ENCODE data around the gene LRRC18.

Gene LRRC18

GRCh38 chr10:48939790-48940325 lies at the start of gene LRRC18:
Gene LRRC18 (minus strand): TSS chr10:48939840. CDS start chr10:48914155, 25,685 bp downstream.
- DNase-seq = no peak

- no peak for DNase-seq
Observed at GRCh38 chr10:48985621-48986158, 46.0 kb upstream of the LRRC18 start.

- no peak for DNase-seq
Observed at GRCh38 chr10:48983648-48984351, 44.2 kb upstream of the LRRC18 start.

- DNase-seq = no peak
Observed at GRCh38 chr10:48982584-48982983, 42.9 kb upstream of the LRRC18 start.

GRCh38 chr10:48981310-48981907 lies 41.8 kb upstream of the LRRC18 start:
- DNase-seq = peak; percentile 13

- DNase-seq = no peak
Observed at GRCh38 chr10:48978318-48978717, 38.7 kb upstream of the LRRC18 start.

- no peak for DNase-seq
Observed at GRCh38 chr10:48976196-48976595, 36.6 kb upstream of the LRRC18 start.

GRCh38 chr10:48974510-48975156 lies 35.0 kb upstream of the LRRC18 start:
- DNase-seq = no peak

GRCh38 chr10:48973065-48973464 lies 33.4 kb upstream of the LRRC18 start:
- DNase-seq = no peak

GRCh38 chr10:48970654-48971053 lies 31.0 kb upstream of the LRRC18 start:
- no peak for DNase-seq

- DNase-seq = no peak
Observed at GRCh38 chr10:48970046-48970445, 30.4 kb upstream of the LRRC18 start.

GRCh38 chr10:48968036-48968435 lies 28.4 kb upstream of the LRRC18 start:
- DNase-seq = no peak

GRCh38 chr10:48965460-48965859 lies 25.8 kb upstream of the LRRC18 start:
- DNase-seq = no peak

GRCh38 chr10:48964038-48964437 lies 24.4 kb upstream of the LRRC18 start:
- no peak for DNase-seq

GRCh38 chr10:48958598-48959190 lies 19.1 kb upstream of the LRRC18 start:
- no peak for DNase-seq

GRCh38 chr10:48957361-48958151 lies 17.9 kb upstream of the LRRC18 start:
- DNase-seq = no peak

- DNase-seq = no peak
Observed at GRCh38 chr10:48951707-48952106, 12.1 kb upstream of the LRRC18 start.

- no peak for DNase-seq
Observed at GRCh38 chr10:48948470-48949037, 8.9 kb upstream of the LRRC18 start.

GRCh38 chr10:48947690-48948469 lies 8.2 kb upstream of the LRRC18 start:
- DNase-seq = no peak

GRCh38 chr10:48946891-48947500 lies 7.4 kb upstream of the LRRC18 start:
- no peak for DNase-seq

- no peak for DNase-seq
Observed at GRCh38 chr10:48946332-48946731, 6.7 kb upstream of the LRRC18 start.

Data from NCI-H1105 treated with DMSO at 0.1 percent for 48 hours (cell line).